GM23338 (cell line): Measurements from ENCODE around the gene BIRC5. TPM values are rescaled to one million over a fixed set of nuclear protein-coding genes. Genes with fewer than 3 reads are reported as not detected.

Experiments
- ATAC-seq: fragments of 200-7000 bp; cut with Tn5 transposase; 3 replicates; pipeline ENCODE4 v1.9.1; 2020
- DNase-seq: peaks from one replicate; pipeline ENCODE4 v3.0.0-alpha.2; 2015; ENCODE audit warnings: low spot score
- H2AFZ ChIP-seq: fragments of 200-600 bp; sonication (generic); 2 replicates; pipeline ENCODE4 v1.8.0; 2016; ENCODE audit warnings: antibody characterized with exemption, mild to moderate bottlenecking, moderate library complexity
- H3F3A ChIP-seq: fragments of 200-600 bp; sonication (generic); replicated peaks from 2 replicates; pipeline ENCODE4 v1.8.0; 2017; ENCODE audit warnings: antibody characterized with exemption, mixed run types, low read depth
- H3K27ac ChIP-seq: fragments of 200-600 bp; sonication (generic); 2 replicates; pipeline ENCODE4 v1.6.1; 2016; ENCODE audit warnings: low read depth
- H3K27me3 ChIP-seq: fragments of 200-600 bp; sonication (generic); 2 replicates; pipeline ENCODE4 v1.8.0; 2016; ENCODE audit warnings: mild to moderate bottlenecking, mixed run types, moderate library complexity; ENCODE audit not compliant: insufficient read depth
- H3K36me3 ChIP-seq: fragments of 200-600 bp; sonication (generic); 2 replicates; pipeline ENCODE4 v1.8.0; 2016; ENCODE audit warnings: mild to moderate bottlenecking; ENCODE audit not compliant: insufficient read depth
- H3K4me1 ChIP-seq: fragments of 200-600 bp; sonication (generic); 2 replicates; pipeline ENCODE4 v1.8.0; 2016; ENCODE audit warnings: mild to moderate bottlenecking, moderate library complexity; ENCODE audit not compliant: insufficient read depth
- H3K4me2 ChIP-seq: fragments of 200-600 bp; sonication (generic); 2 replicates; pipeline ENCODE4 v1.7.1; 2017; ENCODE audit warnings: mixed run types
- H3K4me3 ChIP-seq: fragments of 200-600 bp; sonication (generic); 2 replicates; pipeline ENCODE4 v1.6.1; 2016; ENCODE audit warnings: mixed run types
- H3K79me2 ChIP-seq: fragments of 200-600 bp; sonication (generic); replicated peaks from 2 replicates; pipeline ENCODE4 v1.8.0; 2017; ENCODE audit warnings: mild to moderate bottlenecking; ENCODE audit not compliant: insufficient read depth
- H3K9me2 ChIP-seq: fragments of 200-600 bp; sonication (generic); 2 replicates; pipeline ENCODE4 v1.8.0; 2017; ENCODE audit not compliant: insufficient read depth
- H4K20me1 ChIP-seq: fragments of 200-600 bp; sonication (generic); replicated peaks from 2 replicates; pipeline ENCODE4 v1.8.0; 2017; ENCODE audit warnings: mild to moderate bottlenecking; ENCODE audit not compliant: insufficient read depth
- H3K27ac Mint-ChIP-seq: 2 replicates; pipeline ENCODE4 v1.8.0; 2020; ENCODE audit warnings: inconsistent platforms, mild to moderate bottlenecking, moderate library complexity, mixed read lengths
- H3K27me3 Mint-ChIP-seq: 3 replicates; pipeline ENCODE4 v1.8.0; 2022; ENCODE audit warnings: low read depth, mild to moderate bottlenecking, moderate library complexity, mixed read lengths, inconsistent platforms; ENCODE audit not compliant: insufficient read depth, poor library complexity
- H3K36me3 Mint-ChIP-seq: 3 replicates; pipeline ENCODE4 v1.8.0; 2021; ENCODE audit warnings: low read depth, mild to moderate bottlenecking, inconsistent platforms, moderate library complexity, mixed read lengths
- H3K4me1 Mint-ChIP-seq: 3 replicates; pipeline ENCODE4 v1.8.0; 2020; ENCODE audit warnings: mild to moderate bottlenecking, inconsistent platforms, mixed read lengths
- H3K4me3 Mint-ChIP-seq: 3 replicates; pipeline ENCODE4 v1.8.0; 2021; ENCODE audit warnings: moderate library complexity, mild to moderate bottlenecking, inconsistent platforms, mixed read lengths
- H3K9me3 Mint-ChIP-seq: 3 replicates; pipeline ENCODE4 v1.8.0; 2020; ENCODE audit warnings: moderate library complexity, mild to moderate bottlenecking, inconsistent platforms, mixed read lengths
- CREB1 ChIP-seq: fragments of 250-450 bp; sonication (Bioruptor Pico); IDR thresholded peaks from 2 replicates; pipeline ENCODE4 v1.5.0; 2020; ENCODE audit warnings: low read depth, mild to moderate bottlenecking, moderate library complexity
- CTCF ChIP-seq, 2 experiments: fragments of 200-600 bp in 1 of 2; sonication (generic) in 1 of 2; conservative IDR thresholded peaks; 2 replicates each; pipeline versions ENCODE4 v1.5.1 to v1.6.1; 2016 to 2017; ENCODE audit warnings: antibody characterized with exemption in 2 of 2, low read depth in 2 of 2, mild to moderate bottlenecking in 2 of 2, moderate library complexity in 1 of 2
- ETS1 ChIP-seq: IDR thresholded peaks from 2 replicates; pipeline ENCODE4 v1.6.1; 2016; ENCODE audit warnings: antibody characterized with exemption
- EZH2 ChIP-seq: fragments of 200-600 bp; sonication (generic); IDR thresholded peaks from one replicate; pipeline ENCODE4 v1.8.0; 2017; ENCODE audit warnings: antibody characterized with exemption, mild to moderate bottlenecking, low read depth; ENCODE audit not compliant: unreplicated experiment
- EZH2phosphoT487 ChIP-seq: fragments of 200-600 bp; sonication (generic); IDR thresholded peaks from one replicate; pipeline ENCODE4 v1.8.1; 2018; ENCODE audit warnings: antibody characterized with exemption; ENCODE audit not compliant: unreplicated experiment
- JUNB ChIP-seq: IDR thresholded peaks from one replicate; pipeline ENCODE4 v1.6.1; 2016; ENCODE audit warnings: antibody characterized with exemption; ENCODE audit not compliant: unreplicated experiment
- NANOG ChIP-seq: IDR thresholded peaks from 2 replicates; pipeline ENCODE4 v1.6.1; 2016; ENCODE audit warnings: antibody characterized with exemption, borderline replicate concordance
- POLR2AphosphoS5 ChIP-seq: IDR thresholded peaks from 2 replicates; pipeline ENCODE4 v1.6.1; 2016; ENCODE audit warnings: antibody characterized with exemption, low read depth
- REST ChIP-seq: IDR thresholded peaks from one replicate; pipeline ENCODE4 v1.6.1; 2018; ENCODE audit warnings: antibody characterized with exemption; ENCODE audit not compliant: unreplicated experiment
- STAT1 ChIP-seq: IDR thresholded peaks from one replicate; pipeline ENCODE4 v1.6.1; 2016; ENCODE audit warnings: antibody characterized with exemption; ENCODE audit not compliant: unreplicated experiment
- ZNF114 ChIP-seq: fragments of 250-450 bp; sonication (Bioruptor Pico); IDR thresholded peaks from 2 replicates; pipeline ENCODE4 v1.5.0; 2020; ENCODE audit warnings: mild to moderate bottlenecking, moderate library complexity
- ZNF331 ChIP-seq: fragments of 250-450 bp; sonication (Bioruptor Pico); IDR thresholded peaks from 2 replicates; pipeline ENCODE4 v1.5.0; 2020; ENCODE audit warnings: low read depth, mild to moderate bottlenecking, moderate library complexity
- ZNF462 ChIP-seq: fragments of 250-450 bp; sonication (Bioruptor Pico); IDR thresholded peaks from 2 replicates; pipeline ENCODE4 v1.5.0; 2020; ENCODE audit warnings: mild to moderate bottlenecking, moderate library complexity
- polyA plus RNA-seq: library from polyadenylated mRNA; unstranded; fragments of >200 nt; fragmentation: Nextera tagmentation; extraction: Ambion mirVana; gene quantifications from 2 replicates; pipeline ENCODE4 v1.2.1, GENCODE V29; 2016
- total RNA-seq: library from RNA; depleted of rRNA; stranded (reverse); fragments of >200 nt; shearing (Covaris generic); gene quantifications from 2 replicates; pipeline ENCODE4 v1.2.3, GENCODE V29; 2014

Gene BIRC5
- total and polyA plus RNA-seq, 2 experiments from 2014 or later, result 89.7 to 111 TPM

- peaks cover 19% of the 10 kb centered on the region for H3K27me3 Mint-ChIP-seq
- peaks cover 7% of the 10 kb centered on the region; the same call in 2 of the 3 replicates for H3K9me3 Mint-ChIP-seq
- no peaks in the 10 kb centered on the region for H3K4me1 ChIP-seq
- no peak overlapping the region for H3K4me3 ChIP-seq
- no peak overlapping the region for H3K4me3 Mint-ChIP-seq
- no peak overlapping the region for H2AFZ ChIP-seq
- no peak overlapping the region for H3K27ac Mint-ChIP-seq
- no peak overlapping the region for H3K27ac ChIP-seq
- H3K27me3 ChIP-seq, result no peaks in the 10 kb centered on the region
- no peaks in the 10 kb centered on the region for H3F3A ChIP-seq
- no peaks in the 10 kb centered on the region for H3K36me3 ChIP-seq
- no peak overlapping the region for H3K4me2 ChIP-seq
- ATAC-seq (no peak), DNase-seq (no peak)
- H3K79me2 ChIP-seq, result no peaks in the 10 kb centered on the region
- H3K36me3 Mint-ChIP-seq, result peaks cover 3% of the 10 kb centered on the region; the same call in 1 of the 3 replicates
- H4K20me1 ChIP-seq, result no peaks in the 10 kb centered on the region
- H3K4me1 Mint-ChIP-seq, result peaks cover 4% of the 10 kb centered on the region; the same call in 1 of the 3 replicates
- TF ChIP-seq ETS1, result no peak
- no peak for TF ChIP-seq JUNB
- TF ChIP-seq ZNF462 (CRISPR knock-in tag), result no peak
- TF ChIP-seq ZNF114 (CRISPR knock-in tag), result no peak
- TF ChIP-seq REST, result no peak
- TF ChIP-seq CREB1 (CRISPR knock-in tag), result no peak
- TF ChIP-seq STAT1, result no peak
- TF ChIP-seq POLR2AphosphoS5, result no peak
- TF ChIP-seq ZNF331 (CRISPR knock-in tag), result no peak
- TF ChIP-seq CTCF (conservative IDR thresholded peaks at IDR 0.05; ENCODE audit: low read depth in 2 of 2), result no peak
- no peak for TF ChIP-seq EZH2
- TF ChIP-seq NANOG, result no peak
- TF ChIP-seq EZH2phosphoT487, result no peak
- no peaks in the 10 kb centered on the region for H3K9me2 ChIP-seq
Measured at GRCh38 chr17:78242024-78242742, 28.1 kb downstream of the BIRC5 start.
